DND-41 (cell line): ENCODE measurements around the gene FPR3.

Source experiments
- ATAC-seq: fragments of 200-7000 bp; cut with Tn5 transposase; 3 replicates; pipeline ENCODE4 v1.9.1; 2021; ENCODE audit warnings: low read depth; ENCODE audit not compliant: insufficient read depth
- DNase-seq: peaks from one replicate; pipeline ENCODE4 v3.0.0-alpha.2; 2020
- H2AFZ ChIP-seq: 2 replicates; pipeline ENCODE4 v1.6.0; 2012; ENCODE audit warnings: low read depth, low read length
- H3K27ac ChIP-seq: 2 replicates; pipeline ENCODE4 v1.5.1; 2012; ENCODE audit warnings: low read length, inconsistent platforms
- H3K27me3 ChIP-seq: fragments of 200-600 bp; sonication (generic); 2 replicates; pipeline ENCODE4 v1.6.0; 2012; ENCODE audit warnings: low read length, mild to moderate bottlenecking, inconsistent platforms; ENCODE audit not compliant: insufficient read depth, poor library complexity
- H3K36me3 ChIP-seq: 2 replicates; pipeline ENCODE4 v1.5.1; 2012; ENCODE audit warnings: low read length, inconsistent platforms; ENCODE audit not compliant: insufficient read depth
- H3K4me1 ChIP-seq: 2 replicates; pipeline ENCODE4 v1.5.1; 2012; ENCODE audit warnings: mild to moderate bottlenecking, low read length; ENCODE audit not compliant: insufficient read depth
- H3K4me2 ChIP-seq: 2 replicates; pipeline ENCODE4 v1.6.0; 2012; ENCODE audit warnings: mild to moderate bottlenecking, moderate library complexity, low read length, inconsistent platforms; ENCODE audit not compliant: insufficient read depth
- H3K4me3 ChIP-seq, 2 experiments: fragments of 200-600 bp in 1 of 2; shearing (Covaris generic) in 1 of 2; 2 replicates each; pipeline ENCODE4 v1.5.1; 2012 to 2016; ENCODE audit warnings: inconsistent platforms in 2 of 2, low read length in 2 of 2, mild to moderate bottlenecking in 2 of 2, low read depth in 1 of 2, moderate library complexity in 1 of 2
- H3K79me2 ChIP-seq: 2 replicates; pipeline ENCODE4 v1.6.0; 2012; ENCODE audit warnings: low read length, inconsistent platforms; ENCODE audit not compliant: insufficient read depth
- H3K9ac ChIP-seq: 2 replicates; pipeline ENCODE4 v1.6.0; 2012; ENCODE audit warnings: low read depth, mild to moderate bottlenecking, inconsistent platforms, low read length, moderate library complexity
- H3K9me3 ChIP-seq: 2 replicates; pipeline ENCODE4 v1.5.1; 2012; ENCODE audit warnings: low read length, moderate library complexity, mild to moderate bottlenecking, inconsistent platforms; ENCODE audit not compliant: insufficient read depth, severe bottlenecking
- H4K20me1 ChIP-seq: 2 replicates; pipeline ENCODE4 v1.6.0; 2012; ENCODE audit warnings: low read length; ENCODE audit not compliant: insufficient read depth
- CTCF ChIP-seq: IDR thresholded peaks from 2 replicates; pipeline ENCODE4 v1.5.1; 2012; ENCODE audit warnings: borderline replicate concordance, low read length, moderate library complexity, mild to moderate bottlenecking; ENCODE audit not compliant: poor library complexity, severe bottlenecking; ENCODE audit errors: extremely low read depth
- EZH2 ChIP-seq: IDR thresholded peaks from 3 replicates; pipeline ENCODE4 v1.6.1; 2012; ENCODE audit warnings: borderline replicate concordance, low read depth, mild to moderate bottlenecking, moderate library complexity, low read length, inconsistent platforms; ENCODE audit not compliant: severe bottlenecking

Gene FPR3

GRCh38 chr19:51824281-51825005, 29.5 kb downstream of the FPR3 start:
- no peak for ATAC-seq

GRCh38 chr19:51830274-51830673, 35.3 kb downstream of the FPR3 start:
- no peak overlapping the region for H3K9ac ChIP-seq
- H3K36me3 ChIP-seq = no peaks in the 10 kb centered on the region
- H3K79me2 ChIP-seq = no peaks in the 10 kb centered on the region
- no peak overlapping the region for H3K4me3 ChIP-seq
- no peaks in the 10 kb centered on the region for H3K4me1 ChIP-seq
- TF ChIP-seq EZH2 = no peak
- TF ChIP-seq CTCF = peak; percentile 32
- H2AFZ ChIP-seq = no peak overlapping the region
- no peak overlapping the region for H3K4me2 ChIP-seq
- peaks cover 36% of the 10 kb centered on the region for H3K9me3 ChIP-seq
- no peak for ATAC-seq
- no peak for DNase-seq
- H4K20me1 ChIP-seq = no peaks in the 10 kb centered on the region
- no peaks in the 10 kb centered on the region for H3K27me3 ChIP-seq
- H3K27ac ChIP-seq = no peak overlapping the region

More at GRCh38 chr19:51824281-51825005, 29.5 kb downstream of the FPR3 start:
- no peak overlapping the region for H3K9ac ChIP-seq
- no peak overlapping the region for H3K27ac ChIP-seq
- no peak overlapping the region for H3K4me3 ChIP-seq
- no peaks in the 10 kb centered on the region for H3K4me1 ChIP-seq
- no peak overlapping the region for H3K4me2 ChIP-seq
- H3K79me2 ChIP-seq = no peaks in the 10 kb centered on the region
- no peak for TF ChIP-seq CTCF
- no peaks in the 10 kb centered on the region for H3K27me3 ChIP-seq
- H3K9me3 ChIP-seq = peaks cover 26% of the 10 kb centered on the region
- H3K36me3 ChIP-seq = no peaks in the 10 kb centered on the region
- H2AFZ ChIP-seq = no peak overlapping the region
- H4K20me1 ChIP-seq = no peaks in the 10 kb centered on the region
- no peak for DNase-seq

GRCh38 chr19:51837145-51837544, 42.2 kb downstream of the FPR3 start:
- H4K20me1 ChIP-seq = no peaks in the 10 kb centered on the region
- ATAC-seq = no peak
- H3K79me2 ChIP-seq = no peaks in the 10 kb centered on the region
- H2AFZ ChIP-seq = no peak overlapping the region
- H3K4me1 ChIP-seq = no peaks in the 10 kb centered on the region
- H3K27me3 ChIP-seq = no peaks in the 10 kb centered on the region
- H3K4me3 ChIP-seq = no peak overlapping the region
- no peak for DNase-seq
- H3K9me3 ChIP-seq = peaks cover 5% of the 10 kb centered on the region
- no peak overlapping the region for H3K27ac ChIP-seq
- H3K36me3 ChIP-seq = no peaks in the 10 kb centered on the region
- H3K9ac ChIP-seq = no peak overlapping the region
- TF ChIP-seq CTCF (no peak), EZH2 (no peak)
- H3K4me2 ChIP-seq = no peak overlapping the region
